K562 (cell line): ENCODE data around the gene TMEM30A. TPM values are rescaled to one million over a fixed set of nuclear protein-coding genes. Genes with fewer than 3 reads are reported as not detected.

Experiments used
- ARID2 ChIP-seq: fragments of 450-650 bp; IDR thresholded peaks from 2 replicates; pipeline ENCODE4 v1.6.1; 2017; ENCODE audit warnings: antibody characterized with exemption, mild to moderate bottlenecking
- ARNT ChIP-seq, 2 experiments: fragments of 450-650 bp; IDR thresholded peaks; 2 replicates each; pipeline ENCODE4 v1.6.1; 2016; ENCODE audit warnings: mild to moderate bottlenecking in 1 of 2
- BHLHE40 ChIP-seq: IDR thresholded peaks from 2 replicates; pipeline ENCODE4 v1.6.1; 2011; ENCODE audit warnings: low read length, improper control_type of control experiment
- BRCA1 ChIP-seq, 2 experiments: fragments of 450-650 bp in 1 of 2; sonication (generic) in 1 of 2; formaldehyde crosslinking in 1 of 2; IDR thresholded peaks; 2 replicates each; pipeline versions ENCODE4 v1.5.0 to v1.6.1; 2017 to 2020; ENCODE audit warnings: mild to moderate bottlenecking in 1 of 2, missing genetic modification reagents in 1 of 2
- BRD9 ChIP-seq: fragments of 450-650 bp; IDR thresholded peaks from 2 replicates; pipeline ENCODE4 v1.6.1; 2018; ENCODE audit warnings: low read depth; ENCODE audit not compliant: partially characterized antibody
- CC2D1A ChIP-seq: fragments of 450-650 bp; IDR thresholded peaks from 2 replicates; pipeline ENCODE4 v1.6.1; 2017; ENCODE audit warnings: mild to moderate bottlenecking
- CHD1 ChIP-seq: fragments of 200-600 bp; sonication (generic); IDR thresholded peaks from one replicate; pipeline ENCODE4 v1.6.1; 2012; ENCODE audit warnings: mild to moderate bottlenecking, moderate library complexity, low read length, inconsistent platforms
- DACH1 ChIP-seq: fragments of 450-650 bp; IDR thresholded peaks from 2 replicates; pipeline ENCODE4 v1.6.1; 2018; ENCODE audit not compliant: partially characterized antibody
- ERF ChIP-seq: fragments of 450-650 bp; formaldehyde crosslinking; IDR thresholded peaks from 2 replicates; pipeline ENCODE4 v1.4.0; 2020; ENCODE audit warnings: mild to moderate bottlenecking, mixed read lengths
- FOXJ2 ChIP-seq: fragments of 200-800 bp; sonication (Bioruptor generic); IDR thresholded peaks from 2 replicates; pipeline ENCODE4 v1.6.1; 2016; ENCODE audit warnings: missing genetic modification characterization, missing compliant biosample characterization
- FOXK1 ChIP-seq: sonication (generic); formaldehyde crosslinking; IDR thresholded peaks from 2 replicates; pipeline ENCODE4 v1.8.0; 2022; ENCODE audit warnings: missing genetic modification reagents, mild to moderate bottlenecking, borderline replicate concordance
- FUS ChIP-seq: fragments of 200-400 bp; formaldehyde crosslinking; optimal IDR thresholded peaks from 2 replicates; pipeline ENCODE3; 2017; ENCODE audit warnings: low read depth, low read length
- HDAC3 ChIP-seq: fragments of 450-650 bp; IDR thresholded peaks from 2 replicates; pipeline ENCODE4 v1.6.1; 2018; ENCODE audit warnings: borderline replicate concordance, mild to moderate bottlenecking, moderate library complexity; ENCODE audit not compliant: partially characterized antibody
- HNRNPH1 ChIP-seq: fragments of 200-400 bp; formaldehyde crosslinking; optimal IDR thresholded peaks from 2 replicates; pipeline ENCODE3; 2017; ENCODE audit warnings: low read depth, mild to moderate bottlenecking, low read length, moderate library complexity
- IFI16 ChIP-seq: fragments of 250-450 bp; sonication (Bioruptor Pico); IDR thresholded peaks from 2 replicates; pipeline ENCODE4 v2.1.2; 2022; ENCODE audit warnings: mild to moderate bottlenecking, inconsistent platforms
- MCM5 ChIP-seq: fragments of 450-650 bp; IDR thresholded peaks from 2 replicates; pipeline ENCODE4 v1.6.1; 2016; ENCODE audit warnings: low read depth
- NCOA2 ChIP-seq, 2 experiments: fragments of 450-650 bp; IDR thresholded peaks; 2 replicates each; pipeline ENCODE4 v1.6.1; 2018; ENCODE audit warnings: mild to moderate bottlenecking in 2 of 2, moderate library complexity in 1 of 2; ENCODE audit not compliant: partially characterized antibody in 2 of 2
- PHTF2 ChIP-seq: fragments of 250-450 bp; sonication (Bioruptor Pico); IDR thresholded peaks from 2 replicates; pipeline ENCODE4 v1.5.0; 2021; ENCODE audit warnings: mild to moderate bottlenecking
- RB1 ChIP-seq: fragments of 450-650 bp; IDR thresholded peaks from 2 replicates; pipeline ENCODE4 v1.6.1; 2017; ENCODE audit warnings: low read depth, mild to moderate bottlenecking
- SMARCA5 ChIP-seq: fragments of 450-650 bp; IDR thresholded peaks from 2 replicates; pipeline ENCODE4 v1.6.1; 2016
- SP2 ChIP-seq: IDR thresholded peaks from 2 replicates; pipeline ENCODE4 v1.6.1; 2011; ENCODE audit warnings: mild to moderate bottlenecking, low read depth, low read length, moderate library complexity; ENCODE audit not compliant: poor library complexity, severe bottlenecking; ENCODE audit errors: extremely low read depth
- SRF ChIP-seq, 2 experiments: fragments of 250-450, 450-650 bp in 1 of 2; sonication (Bioruptor Pico) in 1 of 2; sonication (generic) in 1 of 2; formaldehyde crosslinking; IDR thresholded peaks; 2 replicates each; pipeline versions ENCODE4 v1.5.0 to v1.5.1; 2020 to 2022; ENCODE audit warnings: mild to moderate bottlenecking in 1 of 2, missing genetic modification reagents in 1 of 2
- STAT5A ChIP-seq: IDR thresholded peaks from 2 replicates; pipeline ENCODE4 v1.6.1; 2012; ENCODE audit warnings: low read length, inconsistent platforms, borderline replicate concordance
- TEAD4 ChIP-seq, 2 experiments: sonication (generic) in 1 of 2; formaldehyde crosslinking in 1 of 2; IDR thresholded peaks; 2 replicates each; pipeline versions ENCODE4 v1.6.1 to v1.8.0; 2012 to 2022; ENCODE audit warnings: borderline replicate concordance in 1 of 2, inconsistent platforms in 1 of 2, low read length in 1 of 2, mild to moderate bottlenecking in 1 of 2, missing genetic modification reagents in 1 of 2
- YBX1 ChIP-seq: fragments of 450-650 bp; IDR thresholded peaks from 2 replicates; pipeline ENCODE4 v1.7.1; 2016; ENCODE audit warnings: mild to moderate bottlenecking
- ZNF24 ChIP-seq: fragments of 450-650 bp; IDR thresholded peaks from 2 replicates; pipeline ENCODE4 v1.6.1; 2016
- ZNF445 ChIP-seq: fragments of 250-450 bp; sonication (Bioruptor Pico); IDR thresholded peaks from 2 replicates; pipeline ENCODE4 v1.4.0; 2020; ENCODE audit warnings: low read depth, mild to moderate bottlenecking, moderate library complexity
- polyA plus RNA-seq, 8 experiments: library from polyadenylated mRNA; depleted of rRNA in 4 of 8; stranded (reverse) in 5 of 8; unstranded in 3 of 8; fragments of >200 nt; fragmentation: Nextera tagmentation in 2 of 8; fragmentation: Illumina TruSeq in 1 of 8; extraction: Ambion mirVana in 2 of 8; extraction: Trizol in 1 of 8; gene quantifications; 2 replicates each; pipeline versions ENCODE4 v1.2.1 to v1.2.3, GENCODE V29; 2011 to 2014; ENCODE audit warnings: inconsistent platforms in 1 of 8, missing spikeins in 1 of 8
- total RNA-seq, 7 experiments: library from RNA; depleted of rRNA in 6 of 7; stranded (reverse); fragments of >200 nt in 6 of 7; fragmentation: Illumina TruSeq in 2 of 7; extraction: Trizol in 2 of 7; gene quantifications; 2 replicates each; pipeline versions ENCODE4 v1.2.1 to v1.2.3, GENCODE V29; 2011 to 2021; ENCODE audit warnings: low replicate concordance in 1 of 7
- TF ChIP-seq, protein P1 (sequence below): sonication (generic); formaldehyde crosslinking; IDR thresholded peaks from 2 replicates; pipeline ENCODE4 v1.9.0; 2022; ENCODE audit warnings: mild to moderate bottlenecking, missing genetic modification reagents
- TF ChIP-seq, protein P2 (sequence below), 2 experiments: IDR thresholded peaks in 1 of 2; conservative IDR thresholded peaks in 1 of 2; 2 replicates each; pipeline ENCODE4 v1.6.1; 2016; ENCODE audit warnings: low read depth in 2 of 2, mild to moderate bottlenecking in 1 of 2, missing compliant biosample characterization in 1 of 2, missing genetic modification characterization in 1 of 2, moderate library complexity in 1 of 2

TMEM30A gene
- total and polyA plus RNA-seq, 9 of the 15 experiments (the other 6 are each of a cell fraction or from before 2014, with no cell fraction given): 6.5 to 31.2 (median 16.3) TPM

DNA sequence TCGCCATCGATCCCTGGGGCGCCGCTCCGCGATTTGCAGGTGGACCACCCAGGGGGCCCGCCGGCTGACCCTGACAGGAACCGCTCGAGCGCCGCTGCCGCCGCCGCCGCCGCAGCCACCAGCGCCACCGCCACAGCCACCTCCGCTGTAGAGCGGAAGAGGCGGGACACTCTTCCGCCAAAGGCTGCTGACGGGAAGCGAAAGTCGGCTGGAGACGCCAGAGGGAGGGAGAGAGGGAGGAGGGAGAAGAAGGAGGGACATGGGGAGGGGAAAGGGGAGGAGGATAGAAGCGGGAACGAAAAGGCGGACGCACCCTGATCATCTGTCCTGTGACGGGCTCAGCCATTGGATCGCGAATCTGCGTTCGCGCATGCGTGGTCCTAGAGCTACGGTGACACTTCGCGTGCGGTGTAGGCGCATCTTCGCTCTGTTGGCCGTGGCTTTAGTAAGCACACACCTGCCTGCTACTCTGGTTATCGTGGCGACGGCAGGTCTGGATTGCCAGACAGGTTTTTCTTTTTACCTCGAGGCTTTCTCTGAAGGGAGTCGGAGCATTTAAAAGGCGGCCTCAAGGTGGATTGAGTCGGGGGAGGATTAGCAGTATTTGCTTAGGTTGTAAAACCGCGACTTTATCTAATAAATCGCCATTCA, at the start of gene TMEM30A (continued):
- TF ChIP-seq FUS (no peak), PHTF2 (no peak), SP2 (peak; percentile 24), SMARCA5 (no peak), FOXJ2 (tag) (peak; percentile 39), STAT5A (no peak), ZNF445 (CRISPR knock-in tag) (no peak), CC2D1A (peak; percentile 46; the same call in 1 of the 2 replicates), IFI16 (CRISPR knock-in tag) (no peak), ERF (CRISPR knock-in tag) (no peak; the same call in 1 of the 2 replicates), HDAC3 (no peak), SRF (CRISPR knock-in tag; IDR thresholded peaks at IDR 0.05) (peak in 1 of 2 experiments; percentile 45; a peak in 1 of 4 replicates), CHD1 (no peak), ARNT (IDR thresholded peaks at IDR 0.05) (no peak), RB1 (peak; percentile 81), HNRNPH1 (no peak), ZNF24 (no peak), MCM5 (no peak), YBX1 (no peak), BRCA1 (IDR thresholded peaks at IDR 0.05) (no peak), BRCA1 (CRISPR knock-in tag; IDR thresholded peaks at IDR 0.05) (no peak), BRD9 (peak; percentile 10), TEAD4 (IDR thresholded peaks at IDR 0.05; ENCODE audit: low read length) (peak; percentile 55; the same call in 1 of the 2 replicates), TEAD4 (CRISPR knock-in tag; IDR thresholded peaks at IDR 0.05; ENCODE audit: borderline replicate concordance) (no peak), NCOA2 (IDR thresholded peaks at IDR 0.05; ENCODE audit: partially characterized antibody in 2 of 2) (no peak), BHLHE40 (peak; percentile 51), FOXK1 (no peak), ARID2 (no peak), DACH1 (peak; percentile 6)
- TF ChIP-seq, protein P1, sequence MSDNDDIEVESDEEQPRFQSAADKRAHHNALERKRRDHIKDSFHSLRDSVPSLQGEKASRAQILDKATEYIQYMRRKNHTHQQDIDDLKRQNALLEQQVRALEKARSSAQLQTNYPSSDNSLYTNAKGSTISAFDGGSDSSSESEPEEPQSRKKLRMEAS (CRISPR knock-in tag): peak; percentile 60
- TF ChIP-seq, protein P2, sequence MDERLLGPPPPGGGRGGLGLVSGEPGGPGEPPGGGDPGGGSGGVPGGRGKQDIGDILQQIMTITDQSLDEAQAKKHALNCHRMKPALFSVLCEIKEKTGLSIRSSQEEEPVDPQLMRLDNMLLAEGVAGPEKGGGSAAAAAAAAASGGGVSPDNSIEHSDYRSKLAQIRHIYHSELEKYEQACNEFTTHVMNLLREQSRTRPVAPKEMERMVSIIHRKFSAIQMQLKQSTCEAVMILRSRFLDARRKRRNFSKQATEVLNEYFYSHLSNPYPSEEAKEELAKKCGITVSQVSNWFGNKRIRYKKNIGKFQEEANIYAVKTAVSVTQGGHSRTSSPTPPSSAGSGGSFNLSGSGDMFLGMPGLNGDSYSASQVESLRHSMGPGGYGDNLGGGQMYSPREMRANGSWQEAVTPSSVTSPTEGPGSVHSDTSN (CRISPR knock-in tag; IDR thresholded peaks at IDR 0.05; ENCODE audit: low read depth): no peak
- TF ChIP-seq, protein P2 (tag; conservative IDR thresholded peaks at IDR 0.05; ENCODE audit: low read depth): no peak
